Measurements from ENCODE around the gene OR56A1.

The OR56A1 gene

DNA sequence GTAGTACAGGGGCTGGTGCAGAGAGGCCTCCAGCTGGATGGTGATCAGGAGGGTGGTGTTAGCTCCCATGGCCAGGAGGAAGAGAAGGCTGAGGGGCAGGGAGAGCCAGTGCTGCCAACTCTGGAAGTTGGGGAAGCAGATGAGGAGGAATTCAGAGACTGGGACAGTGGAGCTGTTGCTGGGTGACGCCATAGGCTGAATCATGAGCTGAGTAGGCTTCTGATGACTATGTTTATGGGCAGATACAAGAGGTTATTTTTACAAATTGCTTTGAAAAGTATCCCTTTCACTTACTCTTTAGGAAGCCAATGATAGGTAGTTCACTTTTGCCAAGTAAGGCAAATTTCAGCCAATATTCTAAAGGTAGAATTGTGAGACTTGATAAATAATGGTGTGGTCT lies 3.1 kb downstream of the OR56A1 start:
- Histone ChIP-seq H3K27me3 (ENCODE audit: control insufficient read depth in 1 of 2, insufficient read depth in 2 of 2, low read length in 2 of 2) (no peaks in the 10 kb centered on the region), H3K36me3 (ENCODE audit: control insufficient read depth in 2 of 2, insufficient read depth in 2 of 2, low read length in 2 of 2) (no peaks in the 10 kb centered on the region), H3K9ac (ENCODE audit: low read length in 2 of 2) (no peak overlapping the region), H3K4me1 (ENCODE audit: control insufficient read depth, insufficient read depth, low read length) (no peaks in the 10 kb centered on the region), H3K4me3 (ENCODE audit: low read length in 2 of 2) (no peak overlapping the region), H3K9me3 (ENCODE audit: control insufficient read depth in 2 of 2, low read length in 2 of 2) (no peaks in the 10 kb centered on the region), H3K27ac (ENCODE audit: low read length) (no peak overlapping the region)

DNA sequence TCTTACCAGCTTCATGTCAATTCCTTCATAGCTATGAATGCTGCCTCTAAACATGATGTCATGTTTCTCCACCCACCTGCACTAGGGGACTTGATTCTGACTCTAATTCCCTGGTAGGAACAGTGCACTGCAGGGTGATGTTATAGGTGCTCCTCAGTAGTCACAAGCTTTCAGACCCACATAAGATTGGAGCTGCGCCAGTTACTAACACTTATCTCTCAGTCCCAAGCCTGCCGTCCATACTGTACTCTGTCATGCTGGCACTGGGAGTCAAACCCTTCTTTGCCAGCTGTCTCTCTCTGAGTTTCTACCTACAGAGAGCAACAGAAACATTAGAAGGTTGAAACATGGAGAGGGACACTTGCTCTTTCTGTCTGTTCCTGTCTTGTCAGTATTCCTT lies 5.5 kb downstream of the OR56A1 start:
- no peaks in the 10 kb centered on the region for H3K9me3 ChIP-seq (ENCODE audit: control insufficient read depth in 2 of 2, low read length in 2 of 2)
- H3K36me3 ChIP-seq (ENCODE audit: control insufficient read depth in 2 of 2, insufficient read depth in 2 of 2, low read length in 2 of 2): no peaks in the 10 kb centered on the region
- H3K27ac ChIP-seq (ENCODE audit: low read length): no peak overlapping the region
- no peak overlapping the region for H3K4me3 ChIP-seq (ENCODE audit: low read length in 2 of 2)
- no peak overlapping the region for H3K9ac ChIP-seq (ENCODE audit: low read length in 2 of 2)
- H3K4me1 ChIP-seq (ENCODE audit: control insufficient read depth, insufficient read depth, low read length): no peaks in the 10 kb centered on the region
- H3K27me3 ChIP-seq (ENCODE audit: control insufficient read depth in 1 of 2, insufficient read depth in 2 of 2, low read length in 2 of 2): no peaks in the 10 kb centered on the region

DNA sequence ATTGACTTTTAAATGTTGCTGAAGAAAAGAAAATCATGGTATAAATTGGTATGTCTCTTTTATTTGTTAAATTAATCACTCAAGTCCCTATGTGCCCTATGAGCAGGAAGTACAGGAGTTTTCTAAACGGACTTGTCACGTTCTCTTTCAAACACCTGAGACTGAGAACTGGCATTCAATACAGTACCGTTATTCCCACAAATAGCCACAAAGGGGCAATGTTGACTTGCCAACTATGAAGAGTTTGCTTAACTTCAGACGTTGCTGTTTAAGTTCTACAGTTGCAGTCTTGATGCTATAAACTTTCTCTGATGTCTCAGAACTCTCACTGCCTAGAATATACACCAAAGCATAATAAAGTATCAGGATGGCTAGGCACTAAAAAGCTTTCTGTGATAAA lies 7.6 kb downstream of the OR56A1 start:
- Histone ChIP-seq H3K27ac (ENCODE audit: low read length) (no peak overlapping the region), H3K36me3 (ENCODE audit: control insufficient read depth in 2 of 2, insufficient read depth in 2 of 2, low read length in 2 of 2) (no peaks in the 10 kb centered on the region), H3K9me3 (ENCODE audit: control insufficient read depth in 2 of 2, low read length in 2 of 2) (no peaks in the 10 kb centered on the region), H3K27me3 (ENCODE audit: control insufficient read depth in 1 of 2, insufficient read depth in 2 of 2, low read length in 2 of 2) (no peaks in the 10 kb centered on the region), H3K4me3 (ENCODE audit: low read length in 2 of 2) (no peak overlapping the region), H3K9ac (ENCODE audit: low read length in 2 of 2) (no peak overlapping the region), H3K4me1 (ENCODE audit: control insufficient read depth, insufficient read depth, low read length) (no peaks in the 10 kb centered on the region)

- Histone ChIP-seq H3K4me1 (ENCODE audit: control insufficient read depth, insufficient read depth, low read length) (no peaks in the 10 kb centered on the region), H3K4me3 (ENCODE audit: low read length in 2 of 2) (no peak overlapping the region), H3K9ac (ENCODE audit: low read length in 2 of 2) (no peak overlapping the region), H3K27ac (ENCODE audit: low read length) (no peak overlapping the region), H3K27me3 (ENCODE audit: control insufficient read depth in 1 of 2, insufficient read depth in 2 of 2, low read length in 2 of 2) (peaks cover 2 to 3% of the 10 kb centered on the region in 2 donors), H3K9me3 (ENCODE audit: control insufficient read depth in 2 of 2, low read length in 2 of 2) (no peaks in the 10 kb centered on the region), H3K36me3 (ENCODE audit: control insufficient read depth in 2 of 2, insufficient read depth in 2 of 2, low read length in 2 of 2) (no peaks in the 10 kb centered on the region)
Observed at GRCh38 chr11:6013042-6013441, 17.5 kb downstream of the OR56A1 start.

DNA sequence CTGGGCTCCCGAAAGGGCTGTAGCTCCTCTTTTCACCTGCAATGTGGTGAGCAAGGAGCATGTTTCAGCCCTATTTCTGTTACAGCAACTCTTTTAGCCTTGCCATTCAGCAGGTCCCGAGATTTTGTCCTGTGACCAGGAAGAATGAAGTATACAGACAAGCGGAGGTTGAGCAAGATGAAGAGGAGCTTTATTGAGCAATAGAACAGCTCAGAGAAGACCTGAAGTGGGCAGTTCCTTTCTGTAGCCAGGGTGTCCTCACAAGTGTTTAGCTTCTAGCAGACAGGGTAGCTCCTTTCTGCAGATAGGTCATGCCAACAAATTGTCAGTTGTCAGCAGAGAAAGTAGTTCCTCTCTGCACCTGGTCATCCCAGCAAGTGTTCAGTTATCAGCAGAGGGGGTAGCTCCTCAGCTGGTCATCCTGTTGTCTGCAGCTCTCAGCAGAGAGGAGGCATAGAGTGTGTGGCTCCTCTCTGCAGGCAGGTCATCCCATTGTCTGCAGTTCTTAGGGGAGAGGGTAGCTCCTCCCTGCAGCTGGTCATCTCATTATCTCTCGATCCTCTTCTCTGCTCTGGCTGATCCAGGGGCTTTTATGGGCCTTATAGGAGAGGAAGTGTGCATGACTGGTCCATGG lies 18.4 kb downstream of the OR56A1 start:
- Histone ChIP-seq H3K9ac (ENCODE audit: low read length in 2 of 2) (no peak overlapping the region), H3K4me1 (ENCODE audit: control insufficient read depth, insufficient read depth, low read length) (no peaks in the 10 kb centered on the region), H3K27me3 (ENCODE audit: control insufficient read depth in 1 of 2, insufficient read depth in 2 of 2, low read length in 2 of 2) (peaks cover 2 to 3% of the 10 kb centered on the region in 2 donors), H3K27ac (ENCODE audit: low read length) (no peak overlapping the region), H3K9me3 (ENCODE audit: control insufficient read depth in 2 of 2, low read length in 2 of 2) (no peaks in the 10 kb centered on the region), H3K36me3 (ENCODE audit: control insufficient read depth in 2 of 2, insufficient read depth in 2 of 2, low read length in 2 of 2) (no peaks in the 10 kb centered on the region), H3K4me3 (ENCODE audit: low read length in 2 of 2) (no peak overlapping the region)

- H3K9ac ChIP-seq (ENCODE audit: low read length in 2 of 2): no peak within 1 kb of the TSS
- no peaks in the 10 kb centered on the region for H3K4me1 ChIP-seq (ENCODE audit: control insufficient read depth, insufficient read depth, low read length)
- H3K27ac ChIP-seq (ENCODE audit: low read length): no peak within 1 kb of the TSS
- peaks cover 2 to 3% of the 10 kb centered on the region in 2 donors for H3K27me3 ChIP-seq (ENCODE audit: control insufficient read depth in 1 of 2, insufficient read depth in 2 of 2, low read length in 2 of 2)
- no peaks in the 10 kb centered on the region for H3K36me3 ChIP-seq (ENCODE audit: control insufficient read depth in 2 of 2, insufficient read depth in 2 of 2, low read length in 2 of 2)
- H3K4me3 ChIP-seq (ENCODE audit: low read length in 2 of 2): no peak within 1 kb of the TSS
- H3K9me3 ChIP-seq (ENCODE audit: control insufficient read depth in 2 of 2, low read length in 2 of 2): no peaks in the 10 kb centered on the region
Observed at GRCh38 chr11:6006846-6007245, 23.7 kb downstream of the OR56A1 start, which contains the start of gene OR56A4. Gene OR56A4, minus strand, starts transcription at chr11:6006946. Its CDS starts 3,954 bp downstream, at chr11:6002992.

DNA sequence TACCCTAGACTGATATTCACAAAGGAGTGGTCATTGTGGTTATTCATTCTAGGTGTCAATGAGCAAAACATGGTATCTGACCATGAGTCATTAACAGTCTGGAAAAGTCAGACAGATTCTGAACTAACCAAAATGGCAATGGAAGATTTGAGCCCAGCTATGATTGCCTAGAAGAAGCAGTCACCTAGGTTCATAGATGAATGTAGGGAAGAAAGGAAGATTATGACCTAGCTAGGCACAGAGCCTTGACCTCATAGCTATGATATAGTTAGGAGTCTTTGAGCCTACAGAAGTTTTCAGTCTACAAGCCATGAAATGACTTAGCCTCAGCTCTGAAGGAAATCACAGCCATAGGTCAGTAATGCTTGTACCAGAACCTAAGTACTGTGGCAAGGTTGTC lies 24.2 kb downstream of the OR56A1 start:
- no peak overlapping the region for H3K27ac ChIP-seq (ENCODE audit: low read length)
- H3K4me1 ChIP-seq (ENCODE audit: control insufficient read depth, insufficient read depth, low read length): no peaks in the 10 kb centered on the region
- H3K4me3 ChIP-seq (ENCODE audit: low read length in 2 of 2): no peak overlapping the region
- no peaks in the 10 kb centered on the region for H3K36me3 ChIP-seq (ENCODE audit: control insufficient read depth in 2 of 2, insufficient read depth in 2 of 2, low read length in 2 of 2)
- no peak overlapping the region for H3K9ac ChIP-seq (ENCODE audit: low read length in 2 of 2)
- H3K27me3 ChIP-seq (ENCODE audit: control insufficient read depth in 1 of 2, insufficient read depth in 2 of 2, low read length in 2 of 2): no peaks in the 10 kb centered on the region
- H3K9me3 ChIP-seq (ENCODE audit: control insufficient read depth in 2 of 2, low read length in 2 of 2): no peaks in the 10 kb centered on the region

GRCh38 chr11:6002202-6002699 lies 28.3 kb downstream of the OR56A1 start:
- H3K4me3 ChIP-seq (ENCODE audit: low read length in 2 of 2): no peak overlapping the region
- no peaks in the 10 kb centered on the region for H3K36me3 ChIP-seq (ENCODE audit: control insufficient read depth in 2 of 2, insufficient read depth in 2 of 2, low read length in 2 of 2)
- no peaks in the 10 kb centered on the region for H3K9me3 ChIP-seq (ENCODE audit: control insufficient read depth in 2 of 2, low read length in 2 of 2)
- H3K27ac ChIP-seq (ENCODE audit: low read length): no peak overlapping the region
- no peaks in the 10 kb centered on the region for H3K4me1 ChIP-seq (ENCODE audit: control insufficient read depth, insufficient read depth, low read length)
- no peaks in the 10 kb centered on the region for H3K27me3 ChIP-seq (ENCODE audit: control insufficient read depth in 1 of 2, insufficient read depth in 2 of 2, low read length in 2 of 2)
- no peak overlapping the region for H3K9ac ChIP-seq (ENCODE audit: low read length in 2 of 2)

- no peaks in the 10 kb centered on the region for H3K36me3 ChIP-seq (ENCODE audit: control insufficient read depth in 2 of 2, insufficient read depth in 2 of 2, low read length in 2 of 2)
- no peak overlapping the region for H3K27ac ChIP-seq (ENCODE audit: low read length)
- no peaks in the 10 kb centered on the region for H3K4me1 ChIP-seq (ENCODE audit: control insufficient read depth, insufficient read depth, low read length)
- no peak overlapping the region for H3K9ac ChIP-seq (ENCODE audit: low read length in 2 of 2)
- no peaks in the 10 kb centered on the region for H3K9me3 ChIP-seq (ENCODE audit: control insufficient read depth in 2 of 2, low read length in 2 of 2)
- no peaks in the 10 kb centered on the region for H3K27me3 ChIP-seq (ENCODE audit: control insufficient read depth in 1 of 2, insufficient read depth in 2 of 2, low read length in 2 of 2)
- H3K4me3 ChIP-seq (ENCODE audit: low read length in 2 of 2): no peak overlapping the region
Observed at GRCh38 chr11:5994791-5995190, 35.8 kb downstream of the OR56A1 start.

GRCh38 chr11:5992604-5993251 lies 37.8 kb downstream of the OR56A1 start:
- Histone ChIP-seq H3K4me1 (ENCODE audit: control insufficient read depth, insufficient read depth, low read length) (no peaks in the 10 kb centered on the region), H3K9me3 (ENCODE audit: control insufficient read depth in 2 of 2, low read length in 2 of 2) (no peaks in the 10 kb centered on the region), H3K27me3 (ENCODE audit: control insufficient read depth in 1 of 2, insufficient read depth in 2 of 2, low read length in 2 of 2) (no peaks in the 10 kb centered on the region), H3K4me3 (ENCODE audit: low read length in 2 of 2) (no peak overlapping the region), H3K9ac (ENCODE audit: low read length in 2 of 2) (no peak overlapping the region), H3K27ac (ENCODE audit: low read length) (no peak overlapping the region), H3K36me3 (ENCODE audit: control insufficient read depth in 2 of 2, insufficient read depth in 2 of 2, low read length in 2 of 2) (no peaks in the 10 kb centered on the region)

- no peak overlapping the region for H3K27ac ChIP-seq (ENCODE audit: low read length)
- no peak overlapping the region for H3K9ac ChIP-seq (ENCODE audit: low read length in 2 of 2)
- H3K4me1 ChIP-seq (ENCODE audit: control insufficient read depth, insufficient read depth, low read length): no peaks in the 10 kb centered on the region
- H3K27me3 ChIP-seq (ENCODE audit: control insufficient read depth in 1 of 2, insufficient read depth in 2 of 2, low read length in 2 of 2): no peaks in the 10 kb centered on the region
- no peaks in the 10 kb centered on the region for H3K36me3 ChIP-seq (ENCODE audit: control insufficient read depth in 2 of 2, insufficient read depth in 2 of 2, low read length in 2 of 2)
- no peaks in the 10 kb centered on the region for H3K9me3 ChIP-seq (ENCODE audit: control insufficient read depth in 2 of 2, low read length in 2 of 2)
- no peak overlapping the region for H3K4me3 ChIP-seq (ENCODE audit: low read length in 2 of 2)
Observed at GRCh38 chr11:5992150-5992549, 38.4 kb downstream of the OR56A1 start.

Data from stomach smooth muscle (tissue), 2 donors.